Small intestine (tissue), 7 donors: ENCODE results near the gene NTN5. TPM values are rescaled to one million over a fixed set of nuclear protein-coding genes. Genes with fewer than 3 reads are reported as not detected.

Experiments used
- DNase-seq, 2 donors: peaks; one replicate each; pipeline versions ENCODE4 v3.0.0 to v3.0.0-alpha.2; 2013
- FAIRE-seq: peaks from 2 replicates; lab custom pipeline; 2012; peaks lifted over from hg19 to GRCh38; lab: Jason Lieb, UNC
- H3K27ac ChIP-seq, 3 donors: one replicate each; pipeline ENCODE4 v1.5.1; 2013; ENCODE audit warnings: low read length in 2 of 3, mild to moderate bottlenecking in 2 of 3, control low read depth in 1 of 3, inconsistent platforms in 1 of 3, low read depth in 1 of 3, moderate library complexity in 1 of 3
- H3K27me3 ChIP-seq, 3 donors: one replicate each; pipeline ENCODE4 v1.6.1; 2013; ENCODE audit warnings: low read length in 3 of 3, inconsistent platforms in 1 of 3; ENCODE audit not compliant: control insufficient read depth in 3 of 3, insufficient read depth in 3 of 3
- H3K36me3 ChIP-seq, 3 donors: one replicate each; pipeline ENCODE4 v1.6.1; 2013; ENCODE audit warnings: low read length in 3 of 3, inconsistent platforms in 1 of 3, low read depth in 1 of 3, mild to moderate bottlenecking in 1 of 3, moderate library complexity in 1 of 3; ENCODE audit not compliant: control insufficient read depth in 3 of 3, insufficient read depth in 2 of 3
- H3K4me1 ChIP-seq, 3 donors: one replicate each; pipeline ENCODE4 v1.6.1; 2013; ENCODE audit warnings: low read length in 2 of 3, inconsistent platforms in 1 of 3, low read depth in 1 of 3, mild to moderate bottlenecking in 1 of 3, moderate library complexity in 1 of 3; ENCODE audit not compliant: control insufficient read depth in 3 of 3, insufficient read depth in 2 of 3
- H3K4me3 ChIP-seq, 3 donors: one replicate each; pipeline ENCODE4 v1.5.1; 2013; ENCODE audit warnings: low read length in 3 of 3, control low read depth in 1 of 3, inconsistent platforms in 1 of 3, low read depth in 1 of 3, mild to moderate bottlenecking in 1 of 3, moderate library complexity in 1 of 3
- H3K9me3 ChIP-seq, 2 donors: one replicate each; pipeline ENCODE4 v1.6.1; 2013; ENCODE audit warnings: low read depth in 1 of 2, low read length in 1 of 2; ENCODE audit not compliant: control insufficient read depth in 2 of 2, insufficient read depth in 1 of 2
- WGBS, 3 donors: extraction: QIAGEN DNeasy Blood & Tissue Kit; methylation state at CpG; one replicate each; pipeline ENCODE4 v1.1.7; 2013; 5-methylcytosine and 5-hydroxymethylcytosine counted together
- polyA plus RNA-seq, 4 donors: library from polyadenylated mRNA; stranded (reverse) in 3 of 4; unstranded in 1 of 4; fragments of 200-250 nt in 3 of 4; fragments of 120-200 nt in 1 of 4; gene quantifications; one replicate each; pipeline versions ENCODE4 v1.2.1 to v1.2.3, GENCODE V29; 2013
- donor health status: healthy with polysubstance abuse.
- donor health status: control.
- donor health status: control.
- donor health status: Bipolar disorder and iron deficiency.
- donor health status: healthy.

Gene NTN5
- polyA plus RNA-seq, 4 donors: 0.24 to 0.32 TPM; not detected in 2

DNA sequence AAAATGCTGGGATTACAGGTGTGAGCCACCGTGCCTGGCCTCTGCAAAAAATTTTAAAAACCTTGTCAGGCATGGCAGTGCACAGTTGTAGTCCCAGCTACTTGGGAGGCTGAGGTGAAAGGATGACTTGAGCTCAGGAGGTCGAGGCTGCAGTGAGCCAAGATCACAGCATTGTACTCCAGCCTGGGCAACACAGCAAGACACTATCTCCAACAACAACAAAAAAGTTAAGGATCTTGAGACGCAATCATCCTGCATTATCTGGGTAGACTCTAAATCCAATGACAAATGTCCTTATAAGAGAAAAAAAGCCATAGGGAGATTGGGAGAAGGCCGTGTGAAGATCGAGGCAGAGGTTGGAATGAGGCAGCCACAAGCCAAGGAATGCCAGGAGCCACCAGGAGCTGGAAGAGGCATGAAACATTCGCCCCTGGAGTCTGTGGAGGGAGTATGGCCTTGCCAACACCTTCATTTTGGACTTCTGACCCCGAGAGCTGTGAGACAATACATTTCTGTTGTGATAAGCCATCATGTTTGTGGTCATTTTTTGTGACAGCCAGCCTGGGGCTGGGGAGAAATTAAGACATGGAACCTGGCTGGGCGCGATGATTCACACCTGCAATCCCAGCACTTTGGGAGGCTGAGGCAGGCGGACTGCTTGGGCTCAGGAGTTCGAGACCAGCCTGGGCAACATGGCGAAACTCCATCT is 21.7 kb downstream of the NTN5 start:
- no peaks in the 10 kb centered on the region for H3K27me3 ChIP-seq
- peaks cover 0 to 8% (median 0%) of the 10 kb centered on the region in 3 donors for H3K4me1 ChIP-seq
- no peak overlapping the region for H3K27ac ChIP-seq
- no peak for FAIRE-seq
- 82 to 87% (median 83%) methylated on average over 12 of the region's 12 CpGs for WGBS, 3 donors
- no peaks in the 10 kb centered on the region for H3K36me3 ChIP-seq
- H3K4me3 ChIP-seq: no peak overlapping the region
- no peak for DNase-seq
- no peaks in the 10 kb centered on the region for H3K9me3 ChIP-seq

DNA sequence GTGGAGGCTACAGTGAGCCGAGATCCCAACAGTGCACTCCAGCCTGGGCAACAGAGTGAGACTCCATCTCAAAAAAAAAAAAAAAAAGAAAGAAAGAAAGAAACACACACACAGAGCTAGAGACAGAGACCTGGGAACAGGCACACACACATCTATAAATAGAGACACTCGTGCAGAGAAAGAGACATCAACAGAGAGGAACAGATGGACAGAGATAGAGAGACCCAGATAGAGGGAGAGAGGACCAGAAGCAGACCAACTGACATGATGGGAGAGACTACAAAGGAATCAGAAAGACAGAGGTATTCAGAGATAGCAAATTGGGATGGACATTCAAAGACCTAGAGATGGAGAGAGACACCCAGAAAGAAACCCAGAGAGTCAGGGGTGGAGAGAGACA is 24.7 kb downstream of the NTN5 start:
- WGBS, 3 donors: 75 to 89% (median 79%) methylated on average over 2 of the region's 2 CpGs
- peaks cover 0 to 16% (median 0%) of the 10 kb centered on the region in 3 donors for H3K4me1 ChIP-seq
- FAIRE-seq (no peak), DNase-seq (no peak)
- H3K36me3 ChIP-seq: no peaks in the 10 kb centered on the region
- no peaks in the 10 kb centered on the region for H3K9me3 ChIP-seq
- peaks cover 0 to 3% (median 0%) of the 10 kb centered on the region in 3 donors for H3K27me3 ChIP-seq
- H3K27ac ChIP-seq: no peak overlapping the region
- no peak overlapping the region for H3K4me3 ChIP-seq

DNA sequence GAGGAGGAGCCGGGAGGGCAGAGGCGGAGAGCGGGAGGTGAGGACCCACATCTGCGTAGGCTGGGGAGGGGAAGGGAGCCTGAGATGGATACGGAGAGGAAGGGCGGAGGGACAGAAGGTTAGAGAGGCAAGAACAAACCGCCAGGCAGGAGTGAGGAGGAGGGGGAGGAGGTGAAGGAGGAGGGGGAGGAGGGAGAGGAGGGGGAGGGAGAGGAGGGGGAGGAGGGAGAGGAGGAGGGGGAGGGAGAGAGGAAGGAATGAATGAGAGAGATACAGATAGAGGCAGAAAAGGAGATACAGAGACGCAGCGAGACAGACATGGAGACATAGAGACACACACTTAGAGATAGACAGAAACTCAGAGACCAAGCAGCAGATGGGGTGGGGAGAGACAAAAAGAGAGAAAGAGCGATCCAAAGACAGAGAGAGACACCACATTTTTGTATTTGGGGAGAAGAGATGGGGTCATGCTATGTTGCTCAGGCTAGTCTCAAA is 26.0 kb downstream of the NTN5 start:
- no peak overlapping the region for H3K27ac ChIP-seq
- H3K36me3 ChIP-seq: no peaks in the 10 kb centered on the region
- DNase-seq: no peak
- peak overlapping the region in 1 of 3 donors; percentile 50 for H3K4me3 ChIP-seq
- no peak for FAIRE-seq
- WGBS, 3 donors: 10 to 30% (median 26%) methylated on average over 3 to 9 of the region's 10 CpGs
- H3K9me3 ChIP-seq: no peaks in the 10 kb centered on the region
- peaks cover 0 to 16% (median 0%) of the 10 kb centered on the region in 3 donors for H3K4me1 ChIP-seq
- H3K27me3 ChIP-seq: peaks cover 0 to 3% (median 0%) of the 10 kb centered on the region in 3 donors

DNA sequence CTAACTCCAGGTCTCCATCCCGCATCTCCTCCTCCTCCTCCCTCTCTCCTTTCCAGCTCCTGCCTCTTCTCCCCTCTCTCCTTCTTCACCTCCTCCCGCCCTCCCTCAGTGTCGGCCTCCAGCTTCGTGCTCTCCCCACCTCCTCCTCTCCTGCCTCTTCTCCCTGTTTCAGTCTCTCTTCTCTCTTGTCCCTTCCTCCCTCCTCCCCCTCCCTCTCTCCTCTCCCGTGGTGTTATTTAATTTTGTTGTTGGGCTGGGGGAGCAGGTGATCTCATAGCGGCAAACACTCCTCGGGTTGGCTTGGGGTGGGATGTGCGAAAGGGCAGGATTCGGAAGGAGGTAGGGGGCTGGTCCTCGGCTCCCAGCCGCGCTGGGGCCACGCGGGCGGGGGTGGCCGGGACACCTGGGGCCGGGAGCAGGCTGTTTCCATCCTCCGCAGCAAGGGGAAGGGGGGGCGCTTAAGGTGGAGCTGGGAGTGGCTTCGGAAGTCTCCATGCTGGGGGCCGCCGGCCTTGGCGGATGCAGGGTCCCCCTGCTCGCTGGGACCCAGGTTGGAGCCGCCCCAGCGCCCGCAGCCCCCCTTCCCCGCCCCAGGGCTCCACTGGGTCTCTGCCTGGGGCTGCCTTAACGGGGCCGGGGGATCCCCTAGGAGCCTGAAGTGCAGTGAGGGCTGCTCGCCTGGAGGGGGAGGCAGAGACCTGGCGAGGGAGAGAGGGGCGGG is 26.7 kb downstream of the NTN5 start, which contains the start of gene CA11:
Gene CA11 (minus strand): TSS at position 187 of the 721 bp plus-strand sequence. CDS start 555 bp downstream, outside the sequence.
- H3K4me3 ChIP-seq: peak within 1 kb of the TSS; percentile 17 to 54 (median 50)
- peak within 1 kb of the TSS; percentile 34 to 76 (median 67) for H3K27ac ChIP-seq
- DNase-seq: peak; percentile 85 to 93
- H3K36me3 ChIP-seq: no peaks in the 10 kb centered on the region
- WGBS, 3 donors: 1% methylated on average over 31 to 33 of the region's 33 CpGs
- H3K4me1 ChIP-seq: peaks cover 0 to 16% (median 0%) of the 10 kb centered on the region in 3 donors
- H3K9me3 ChIP-seq: no peaks in the 10 kb centered on the region
- no peak for FAIRE-seq
- peaks cover 0 to 3% (median 0%) of the 10 kb centered on the region in 3 donors for H3K27me3 ChIP-seq

DNA sequence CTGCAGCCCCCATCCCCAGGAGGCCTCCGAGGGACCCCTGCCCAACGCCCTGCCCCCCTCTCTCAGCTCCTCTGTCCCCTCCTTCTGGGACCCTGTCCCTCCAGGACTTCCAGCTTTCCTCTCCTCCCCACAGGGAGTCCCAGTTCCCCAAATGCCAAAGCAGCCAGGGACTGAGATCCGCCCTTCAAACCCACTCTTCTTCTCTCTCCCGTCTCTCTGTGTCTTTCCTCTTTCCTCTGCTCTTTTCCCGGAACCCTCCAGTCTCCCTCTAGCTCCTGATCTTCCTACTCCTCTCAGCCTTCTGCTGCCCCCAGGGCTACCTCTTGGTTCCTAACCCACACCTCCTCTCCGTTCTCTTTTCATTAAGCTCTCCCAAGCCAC is 27.2 kb downstream of the NTN5 start:
- Histone ChIP-seq H3K4me3 (peak overlapping the region in 2 of 3 donors; percentile 50 to 54), H3K4me1 (peaks cover 0 to 16% (median 0%) of the 10 kb centered on the region in 3 donors), H3K36me3 (no peaks in the 10 kb centered on the region), H3K27ac (peak overlapping the region; percentile 34 to 76 (median 67)), H3K9me3 (no peaks in the 10 kb centered on the region), H3K27me3 (peaks cover 0 to 3% (median 0%) of the 10 kb centered on the region in 3 donors)
- 1 to 5% (median 4%) methylated on average over 5 to 6 of the region's 6 CpGs for WGBS, 3 donors
- FAIRE-seq (no peak), DNase-seq (peak in 1 of 2 donors; percentile 43)

DNA sequence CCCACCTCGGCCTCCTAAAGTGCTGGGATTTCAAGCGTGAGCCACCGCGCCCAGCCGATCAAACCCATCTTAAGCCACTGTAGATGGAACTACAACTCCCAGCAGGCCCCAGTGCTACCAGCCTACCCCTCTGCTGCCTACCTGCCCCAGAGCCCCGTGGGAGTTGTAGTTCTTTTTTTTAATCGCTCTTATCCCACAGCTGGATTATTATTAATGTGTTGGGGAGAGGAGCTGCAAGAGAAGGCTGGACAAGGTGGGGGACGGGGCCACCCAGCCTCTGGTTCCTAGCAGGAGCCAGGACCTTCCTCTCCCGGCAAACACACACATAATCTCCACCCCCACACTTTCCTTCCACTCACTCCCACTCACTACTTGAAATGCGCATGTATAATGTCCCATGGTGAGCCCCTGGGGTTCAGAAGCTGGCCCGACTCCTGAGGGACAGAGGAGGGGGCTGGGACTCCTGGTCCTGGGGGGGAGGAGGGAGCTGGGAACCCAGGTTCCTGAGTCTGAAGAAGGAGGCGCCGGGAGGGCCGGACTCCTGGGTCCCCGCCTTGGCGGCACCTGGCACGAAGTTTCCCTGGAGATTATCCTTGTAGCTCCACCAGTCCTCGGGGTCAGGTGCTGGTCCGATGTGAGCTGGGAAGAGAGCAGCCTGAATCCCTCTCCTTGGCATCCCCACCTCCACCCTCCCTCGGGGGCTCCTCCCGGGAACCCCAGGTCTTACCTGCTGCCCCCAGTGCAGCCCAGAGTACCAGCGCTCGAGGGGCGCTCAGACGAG is 27.8 kb downstream of the NTN5 start:
- WGBS, 3 donors: 2 to 3% (median 3%) methylated on average over 25 of the region's 25 CpGs
- no peaks in the 10 kb centered on the region for H3K36me3 ChIP-seq
- DNase-seq (peak; percentile 77 to 83), FAIRE-seq (no peak)
- H3K4me1 ChIP-seq: peaks cover 0 to 16% (median 0%) of the 10 kb centered on the region in 3 donors
- no peaks in the 10 kb centered on the region for H3K9me3 ChIP-seq
- H3K27ac ChIP-seq: peak overlapping the region; percentile 34 to 76 (median 67)
- H3K27me3 ChIP-seq: peaks cover 0 to 3% (median 0%) of the 10 kb centered on the region in 3 donors
- peak overlapping the region; percentile 17 to 54 (median 50) for H3K4me3 ChIP-seq

DNA sequence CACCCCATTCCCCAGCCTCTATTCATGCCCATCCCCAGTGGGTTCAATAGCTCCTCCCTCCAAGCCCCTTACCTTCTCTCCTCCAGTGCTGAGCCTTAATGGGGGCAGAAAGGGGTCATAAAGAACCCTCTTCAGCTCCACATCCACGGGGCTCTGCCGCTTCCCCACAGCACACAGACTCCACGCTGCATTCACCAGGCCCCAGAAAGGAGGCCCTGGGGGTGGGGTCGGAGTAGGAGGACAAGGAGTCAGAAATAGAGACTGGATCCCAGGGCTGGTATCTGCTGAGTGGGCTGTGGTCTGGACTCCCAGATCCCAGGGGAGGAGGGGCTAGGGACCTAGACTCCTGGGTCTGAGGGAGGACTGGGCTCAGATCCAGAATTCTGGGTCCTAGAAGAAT is 28.5 kb downstream of the NTN5 start:
- DNase-seq: no peak
- Histone ChIP-seq H3K4me1 (peaks cover 0 to 16% (median 0%) of the 10 kb centered on the region in 3 donors), H3K36me3 (no peaks in the 10 kb centered on the region), H3K4me3 (no peak overlapping the region), H3K9me3 (no peaks in the 10 kb centered on the region), H3K27ac (no peak overlapping the region), H3K27me3 (peaks cover 0 to 8% (median 0%) of the 10 kb centered on the region in 3 donors)
- no peak for FAIRE-seq
- WGBS, 3 donors: 69 to 77% (median 73%) methylated on average over 4 of the region's 4 CpGs
